ENCODE measurements around the gene OR2L13. TPM values are rescaled to one million over a fixed set of nuclear protein-coding genes. Genes with fewer than 3 reads are reported as not detected.

The OR2L13 gene
- total RNA-seq, 2 experiments from 2014 or later: not detected

Small RNAs within 50 kb of the gene (small RNA-seq; reads per million reads assigned to genes)
- gene RF00019: not detected

Other genes with a start within 250 kb of the OR2L13 start
- not detected in 2 replicates for gene TRIM58, start 238.0 kb upstream of the OR2L13 start, total RNA-seq (2014; rRNA removed; shearing (Covaris generic))
- not detected in 2 replicates for gene TRIM58, start 238.0 kb upstream of the OR2L13 start, total RNA-seq (2022)
- not detected in 2 replicates for gene OR2W3, start 199.6 kb upstream of the OR2L13 start, total RNA-seq (2014; rRNA removed; shearing (Covaris generic))
- not detected in 2 replicates for gene OR2W3, start 199.6 kb upstream of the OR2L13 start, total RNA-seq (2022)
- not detected in 2 replicates for gene OR2T8, start 174.9 kb upstream of the OR2L13 start, total RNA-seq (2014; rRNA removed; shearing (Covaris generic))
- not detected in 2 replicates for gene OR2T8, start 174.9 kb upstream of the OR2L13 start, total RNA-seq (2022)
- not detected in 2 replicates for gene OR2AJ1, start 170.3 kb upstream of the OR2L13 start, total RNA-seq (2014; rRNA removed; shearing (Covaris generic))
- gene OR2AJ1, start 170.3 kb upstream of the OR2L13 start, total RNA-seq (2022): not detected in 2 replicates
- gene OR2L8, start 146.3 kb upstream of the OR2L13 start, total RNA-seq (2014; rRNA removed; shearing (Covaris generic)): not detected in 2 replicates
- gene OR2L8, start 146.3 kb upstream of the OR2L13 start, total RNA-seq (2022): not detected in 2 replicates
- 0.15 TPM in 1 of 2 replicates, not detected in the other for gene OR2AK2, start 130.0 kb upstream of the OR2L13 start, total RNA-seq (2014; rRNA removed; shearing (Covaris generic))
- not detected in 2 replicates for gene OR2AK2, start 130.0 kb upstream of the OR2L13 start, total RNA-seq (2022)
- gene OR2L5, start 81.5 kb upstream of the OR2L13 start, total RNA-seq (2014; rRNA removed; shearing (Covaris generic)): not detected in 2 replicates
- gene OR2L5, start 81.5 kb upstream of the OR2L13 start, total RNA-seq (2022): not detected in 2 replicates
- gene OR2L2, start 65.1 kb upstream of the OR2L13 start, total RNA-seq (2014; rRNA removed; shearing (Covaris generic)): 0.06 TPM in 1 of 2 replicates, not detected in the other
- gene OR2L2, start 65.1 kb upstream of the OR2L13 start, total RNA-seq (2022): 0.07 and 0.10 TPM in 2 replicates
- 0.15 TPM in 1 of 2 replicates, not detected in the other for gene OR2L3, start 48.3 kb upstream of the OR2L13 start, total RNA-seq (2014; rRNA removed; shearing (Covaris generic))
- gene OR2L3, start 48.3 kb upstream of the OR2L13 start, total RNA-seq (2022): not detected in 2 replicates
- not detected in 2 replicates for gene OR2M5, start 50.0 kb downstream of the OR2L13 start, total RNA-seq (2014; rRNA removed; shearing (Covaris generic))
- gene OR2M5, start 50.0 kb downstream of the OR2L13 start, total RNA-seq (2022): not detected in 2 replicates
- not detected in 2 replicates for gene OR2M2, start 79.6 kb downstream of the OR2L13 start, total RNA-seq (2014; rRNA removed; shearing (Covaris generic))
- not detected in 2 replicates for gene OR2M2, start 79.6 kb downstream of the OR2L13 start, total RNA-seq (2022)
- not detected in 2 replicates for gene OR2M3, start 102.1 kb downstream of the OR2L13 start, total RNA-seq (2014; rRNA removed; shearing (Covaris generic))
- gene OR2M3, start 102.1 kb downstream of the OR2L13 start, total RNA-seq (2022): not detected in 2 replicates
- not detected in 2 replicates for gene OR2M4, start 136.2 kb downstream of the OR2L13 start, total RNA-seq (2014; rRNA removed; shearing (Covaris generic))
- not detected in 2 replicates for gene OR2M4, start 136.2 kb downstream of the OR2L13 start, total RNA-seq (2022)
- gene OR2T33, start 182.8 kb downstream of the OR2L13 start, total RNA-seq (2014; rRNA removed; shearing (Covaris generic)): not detected in 2 replicates
- not detected in 2 replicates for gene OR2T33, start 182.8 kb downstream of the OR2L13 start, total RNA-seq (2022)
- not detected in 2 replicates for gene OR2T12, start 208.2 kb downstream of the OR2L13 start, total RNA-seq (2014; rRNA removed; shearing (Covaris generic))
- not detected in 2 replicates for gene OR2T12, start 208.2 kb downstream of the OR2L13 start, total RNA-seq (2022)
- gene OR2M7, start 229.4 kb downstream of the OR2L13 start, total RNA-seq (2014; rRNA removed; shearing (Covaris generic)): not detected in 2 replicates
- gene OR2M7, start 229.4 kb downstream of the OR2L13 start, total RNA-seq (2022): not detected in 2 replicates

Data from OCI-LY7 (cell line).